CD4-positive, alpha-beta memory T cell (primary cell): ENCODE results near the gene NOP10. TPM values are rescaled to one million over a fixed set of nuclear protein-coding genes. Genes with fewer than 3 reads are reported as not detected.

Source experiments
- CTCF ChIA-PET: fragments of 350-600 bp; sonication (Branson Sonifier 250); formaldehyde crosslinking; loops from one replicate; lab custom pipeline; 2021; ENCODE audit warnings: inconsistent platforms; ENCODE audit not compliant: partially characterized antibody; lab: Charles Lee
- POLR2A ChIA-PET: fragments of 350-600 bp; sonication (Branson Sonifier 250); formaldehyde crosslinking; loops from one replicate; lab custom pipeline; 2021; ENCODE audit not compliant: partially characterized antibody; lab: Charles Lee
- DNase-seq, 5 donors: peaks; one replicate each; pipeline versions ENCODE4 v3.0.0 to v3.0.0-alpha.2; 2020 to 2022; ENCODE audit warnings: mixed read lengths in 1 of 5
- H3K27ac ChIP-seq: one replicate; pipeline ENCODE4 v1.7.0; 2013; ENCODE audit warnings: low read depth, low read length
- H3K27me3 ChIP-seq: 2 replicates; pipeline ENCODE4 v1.7.0; 2013; ENCODE audit warnings: mild to moderate bottlenecking, low read length, moderate library complexity; ENCODE audit not compliant: insufficient read depth
- H3K36me3 ChIP-seq: 2 replicates; pipeline ENCODE4 v1.7.0; 2013; ENCODE audit warnings: mild to moderate bottlenecking, low read length, moderate library complexity; ENCODE audit not compliant: insufficient read depth
- H3K4me1 ChIP-seq: 2 replicates; pipeline ENCODE4 v1.7.0; 2013; ENCODE audit warnings: mild to moderate bottlenecking, low read length, moderate library complexity; ENCODE audit not compliant: insufficient read depth
- H3K4me3 ChIP-seq, 2 donors: one replicate each; pipeline ENCODE4 v1.7.0; 2013; ENCODE audit warnings: low read length in 2 of 2, mild to moderate bottlenecking in 1 of 2
- H3K9me3 ChIP-seq, 2 donors: one replicate each; pipeline ENCODE4 v1.7.0; 2013; ENCODE audit warnings: low read length in 2 of 2, control low read depth in 1 of 2; ENCODE audit not compliant: control insufficient read depth in 1 of 2
- H3K27ac Mint-ChIP-seq, 7 donors: one replicate each; pipeline ENCODE4 v1.8.0; 2020 to 2021; ENCODE audit warnings: mixed read lengths in 7 of 7, mild to moderate bottlenecking in 6 of 7, inconsistent platforms in 3 of 7, moderate library complexity in 3 of 7
- H3K27me3 Mint-ChIP-seq, 2 donors: one replicate each; pipeline ENCODE4 v1.8.0; 2020 to 2021; ENCODE audit warnings: mixed read lengths in 2 of 2
- H3K36me3 Mint-ChIP-seq, 2 donors: one replicate each; pipeline ENCODE4 v1.8.0; 2020 to 2021; ENCODE audit warnings: mixed read lengths in 2 of 2, inconsistent platforms in 1 of 2, mild to moderate bottlenecking in 1 of 2
- H3K4me1 Mint-ChIP-seq, 4 donors: one replicate each; pipeline ENCODE4 v1.8.0; 2020 to 2021; ENCODE audit warnings: mixed read lengths in 4 of 4, mild to moderate bottlenecking in 1 of 4
- H3K4me3 Mint-ChIP-seq, 8 donors: one replicate each; pipeline ENCODE4 v1.8.0; 2020 to 2021; ENCODE audit warnings: mixed read lengths in 8 of 8, mild to moderate bottlenecking in 7 of 8, moderate library complexity in 6 of 8, inconsistent platforms in 3 of 8
- H3K9me3 Mint-ChIP-seq, 8 donors: one replicate each; pipeline ENCODE4 v1.8.0; 2020 to 2021; ENCODE audit warnings: mixed read lengths in 8 of 8, mild to moderate bottlenecking in 5 of 8, inconsistent platforms in 3 of 8, moderate library complexity in 1 of 8
- intact Hi-C: fragments of 100-400 bp; cut with micrococcal nuclease; formaldehyde crosslinking; loops from one replicate; pipeline ENCODE4 v1.15.1; 2023
- polyA plus RNA-seq, 2 donors: library from polyadenylated mRNA; unstranded; fragments of 300-500 nt; fragmentation: Illumina TruSeq; gene quantifications; one replicate each; pipeline ENCODE4 v1.2.3, GENCODE V29; 2021
- total RNA-seq, 2 experiments: library from RNA; stranded (reverse); gene quantifications; one replicate each; pipeline ENCODE4 v1.2.3, GENCODE V29; 2021

The NOP10 gene
- total and polyA plus RNA-seq, 4 experiments from 2014 or later, result 73.5 to 318 (median 188) TPM

DNA sequence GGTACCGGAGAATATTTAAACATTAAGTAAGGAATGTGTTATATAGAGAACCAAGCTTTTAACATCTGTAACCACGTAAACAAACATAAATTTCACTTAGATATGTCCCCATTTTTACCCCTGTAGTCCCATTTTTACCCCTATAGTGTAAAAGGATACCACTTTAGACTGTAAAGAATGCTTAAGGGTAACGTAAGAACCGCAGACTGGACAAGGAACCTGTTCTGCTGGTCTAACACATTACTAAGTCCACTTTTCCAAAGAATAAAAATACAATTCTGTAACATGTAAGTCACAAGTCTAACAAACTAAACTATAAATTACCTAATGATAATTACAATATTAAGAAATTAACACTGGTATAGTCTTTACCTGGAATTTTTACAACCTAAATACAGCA is 8.3 kb downstream of the NOP10 start:
- Histone ChIP-seq H3K4me3 (peak overlapping the region; percentile 3 to 98), H3K27ac (peak overlapping the region; percentile 76), H3K9me3 (no peaks in the 10 kb centered on the region), H3K27me3 (no peaks in the 10 kb centered on the region), H3K4me1 (peaks cover 74% of the 10 kb centered on the region), H3K36me3 (no peaks in the 10 kb centered on the region)
- H3K36me3 Mint-ChIP-seq, result peaks cover 0 to 11% of the 10 kb centered on the region in 2 donors
- DNase-seq, result no peak
- H3K4me1 Mint-ChIP-seq, result peaks cover 41 to 74% (median 56%) of the 10 kb centered on the region in 4 donors
- peak overlapping the region; percentile 94 to 100 (median 100) for H3K4me3 Mint-ChIP-seq
- intact Hi-C loops, result loop anchor here (1.0 to 10.0 kb wide), 3 partner anchors 32 to 650 kb away; partner anchors contain the start of genes EMC7 and ZNF770
- H3K27me3 Mint-ChIP-seq, result no peaks in the 10 kb centered on the region
- POLR2A ChIA-PET, result interaction anchor here (1.0 to 10.0 kb wide), 4 partner anchors 8 to 249 kb away, joined by 3 to 144 read pairs (median 7); partner anchors contain the start of genes GOLGA8B, LPCAT4, NOP10 and NUTM1
- H3K27ac Mint-ChIP-seq, result peak overlapping the region; percentile 91 to 99 (median 93)
- peaks cover 0 to 2% (median 0%) of the 10 kb centered on the region in 8 donors for H3K9me3 Mint-ChIP-seq
- CTCF ChIA-PET, result interaction anchor here (0.6 to 1.7 kb wide), 4 partner anchors 8 to 253 kb away, joined by 3 to 7 read pairs (median 4); partner anchors contain the start of genes NOP10 and NUTM1

DNA sequence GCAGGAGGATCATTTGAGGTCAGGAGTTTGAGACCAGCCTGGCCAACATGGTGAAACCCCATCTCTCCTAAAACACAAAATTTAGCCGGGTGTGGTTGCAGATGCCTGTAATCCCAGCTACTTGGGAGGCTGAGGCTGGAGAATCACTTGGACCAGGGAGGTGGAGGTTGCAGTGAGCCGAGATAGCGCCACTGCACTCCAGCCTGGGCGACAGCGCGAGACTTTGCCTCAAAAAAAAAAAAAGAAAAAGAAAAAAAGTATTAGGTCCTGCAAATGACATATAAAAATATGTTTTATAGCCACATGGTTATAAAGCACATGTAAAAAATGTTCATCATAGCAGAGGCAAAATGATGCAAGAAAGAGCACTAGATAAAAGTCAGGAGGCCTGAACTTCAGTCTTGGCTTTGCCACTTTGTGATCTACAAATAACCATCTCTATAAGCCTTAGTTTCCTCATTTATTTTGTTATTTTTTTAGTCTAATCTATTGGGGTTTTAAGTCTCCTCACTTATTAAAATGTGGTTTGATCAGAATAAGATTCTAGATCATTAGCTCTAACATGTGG is 10.3 kb downstream of the NOP10 start:
- intact Hi-C loops, result loop anchor here (10.0 kb wide), 1 partner anchor 652 kb away; the partner anchor contains the start of gene ZNF770
- Histone ChIP-seq H3K27ac (no peak overlapping the region), H3K4me1 (peaks cover 88% of the 10 kb centered on the region), H3K27me3 (no peaks in the 10 kb centered on the region), H3K36me3 (no peaks in the 10 kb centered on the region), H3K4me3 (no peak overlapping the region), H3K9me3 (no peaks in the 10 kb centered on the region)
- H3K36me3 Mint-ChIP-seq, result peaks cover 0 to 8% of the 10 kb centered on the region in 2 donors
- no peak for DNase-seq
- CTCF ChIA-PET, result interaction anchor here (1.2 kb wide), 1 partner anchor 14 kb away, joined by 4 read pairs; no protein-coding TSS in a partner anchor
- POLR2A ChIA-PET, result interaction anchor here (0.7 to 10.0 kb wide), 4 partner anchors 8 to 34 kb away, joined by 3 to 144 read pairs (median 8); partner anchors contain the start of gene LPCAT4
- peaks cover 50 to 83% (median 66%) of the 10 kb centered on the region in 4 donors for H3K4me1 Mint-ChIP-seq
- peak overlapping the region; percentile 31 to 87 (median 80) for H3K27ac Mint-ChIP-seq
- no peaks in the 10 kb centered on the region for H3K27me3 Mint-ChIP-seq
- peak overlapping the region in 3 of 8 donors; percentile 22 to 67 (median 27) for H3K4me3 Mint-ChIP-seq
- peaks cover 0 to 2% (median 0%) of the 10 kb centered on the region in 8 donors for H3K9me3 Mint-ChIP-seq

- H3K4me3 ChIP-seq, result no peak overlapping the region
Observed at GRCh38 chr15:34331809-34332208, 11.1 kb downstream of the NOP10 start.

GRCh38 chr15:34330279-34330678 is 12.7 kb downstream of the NOP10 start:
- H3K9me3 ChIP-seq, result no peaks in the 10 kb centered on the region
- H3K27ac Mint-ChIP-seq, result peak overlapping the region in 3 of 7 donors; percentile 7 to 32 (median 18)
- H3K27ac ChIP-seq, result no peak overlapping the region
- H3K27me3 Mint-ChIP-seq, result no peaks in the 10 kb centered on the region
- no peaks in the 10 kb centered on the region for H3K9me3 Mint-ChIP-seq
- CTCF ChIA-PET, result interaction anchor here (0.6 to 6.0 kb wide), 8 partner anchors 8 to 668 kb away, joined by 3 to 35 read pairs (median 6); partner anchors contain the start of genes LPCAT4, NOP10, NUTM1 and SLC12A6
- intact Hi-C loops, result loop anchor here (10.0 kb wide), 1 partner anchor 655 kb away; the partner anchor contains the start of gene ZNF770
- H3K27me3 ChIP-seq, result no peaks in the 10 kb centered on the region
- H3K4me1 ChIP-seq, result peaks cover 92% of the 10 kb centered on the region
- DNase-seq, result no peak
- no peaks in the 10 kb centered on the region for H3K36me3 Mint-ChIP-seq
- POLR2A ChIA-PET, result interaction anchor here (0.7 to 4.1 kb wide), 6 partner anchors 6 to 252 kb away, joined by 3 to 52 read pairs (median 6); partner anchors contain the start of genes LPCAT4, NOP10, NUTM1 and SLC12A6
- peak overlapping the region in 4 of 8 donors; percentile 32 to 59 (median 42) for H3K4me3 Mint-ChIP-seq
- H3K4me1 Mint-ChIP-seq, result peaks cover 38 to 79% (median 60%) of the 10 kb centered on the region in 4 donors
- H3K36me3 ChIP-seq, result no peaks in the 10 kb centered on the region
- no peak overlapping the region for H3K4me3 ChIP-seq

More at GRCh38 chr15:34331809-34332208, 11.1 kb downstream of the NOP10 start:
- peak in 2 of 5 donors; percentile 16 to 33 for DNase-seq
- Histone ChIP-seq H3K4me1 (peaks cover 95% of the 10 kb centered on the region), H3K27me3 (no peaks in the 10 kb centered on the region), H3K9me3 (no peaks in the 10 kb centered on the region), H3K27ac (no peak overlapping the region), H3K36me3 (no peaks in the 10 kb centered on the region)
- ChIA-PET CTCF (interaction anchor here (6.0 kb wide), 1 partner anchor 14 kb away, joined by 32 read pairs; no protein-coding TSS in a partner anchor), POLR2A (interaction anchor here (4.1 to 10.0 kb wide), 2 partner anchors 35 kb away, joined by 26 to 144 read pairs; partner anchors contain the start of gene LPCAT4)
- H3K9me3 Mint-ChIP-seq, result no peaks in the 10 kb centered on the region
- H3K36me3 Mint-ChIP-seq, result peaks cover 0 to 2% of the 10 kb centered on the region in 2 donors
- H3K27me3 Mint-ChIP-seq, result no peaks in the 10 kb centered on the region
- H3K27ac Mint-ChIP-seq, result peak overlapping the region; percentile 31 to 87 (median 80)
- peak overlapping the region; percentile 7 to 67 (median 30) for H3K4me3 Mint-ChIP-seq
- H3K4me1 Mint-ChIP-seq, result peaks cover 50 to 83% (median 63%) of the 10 kb centered on the region in 4 donors
- intact Hi-C loops, result loop anchor here (10.0 kb wide), 1 partner anchor 653 kb away; the partner anchor contains the start of gene ZNF770

DNA sequence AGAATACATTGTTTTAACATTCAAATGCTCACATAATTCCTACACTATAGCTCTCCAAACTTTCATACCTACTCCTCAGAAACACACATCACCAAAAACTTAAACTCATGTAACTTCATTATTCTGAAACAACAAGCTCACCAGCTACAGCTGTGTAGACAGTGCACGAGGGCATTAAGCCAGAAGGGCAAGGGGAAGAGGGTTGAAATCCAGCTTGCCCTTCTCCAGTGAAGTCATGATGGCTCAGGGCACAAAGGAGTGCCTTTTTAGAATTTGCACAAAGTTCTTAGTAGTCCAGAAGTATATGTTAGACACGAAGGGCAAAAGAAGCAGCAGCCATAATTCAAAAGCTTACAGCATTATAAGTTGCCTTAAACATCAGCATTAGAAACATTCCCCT is 13.9 kb downstream of the NOP10 start:
- H3K27ac Mint-ChIP-seq, result peak overlapping the region; percentile 7 to 93 (median 66)
- H3K4me1 ChIP-seq, result peaks cover 81% of the 10 kb centered on the region
- peak overlapping the region in 7 of 8 donors; percentile 14 to 74 (median 59) for H3K4me3 Mint-ChIP-seq
- H3K36me3 ChIP-seq, result no peaks in the 10 kb centered on the region
- no peaks in the 10 kb centered on the region for H3K36me3 Mint-ChIP-seq
- no peaks in the 10 kb centered on the region for H3K9me3 ChIP-seq
- POLR2A ChIA-PET, result interaction anchor here (0.7 to 4.1 kb wide), 6 partner anchors 8 to 226 kb away, joined by 3 to 52 read pairs (median 10); partner anchors contain the start of genes LPCAT4, NOP10, NUTM1 and SLC12A6
- no peak overlapping the region for H3K27ac ChIP-seq
- intact Hi-C loops, result no loop called here
- no peaks in the 10 kb centered on the region for H3K27me3 Mint-ChIP-seq
- no peak overlapping the region for H3K4me3 ChIP-seq
- CTCF ChIA-PET, result interaction anchor here (1.1 to 6.0 kb wide), 8 partner anchors 8 to 259 kb away, joined by 3 to 35 read pairs (median 4); partner anchors contain the start of genes LPCAT4, NOP10, NUTM1 and SLC12A6
- no peak for DNase-seq
- H3K9me3 Mint-ChIP-seq, result no peaks in the 10 kb centered on the region
- H3K27me3 ChIP-seq, result no peaks in the 10 kb centered on the region
- peaks cover 30 to 69% (median 55%) of the 10 kb centered on the region in 4 donors for H3K4me1 Mint-ChIP-seq

DNA sequence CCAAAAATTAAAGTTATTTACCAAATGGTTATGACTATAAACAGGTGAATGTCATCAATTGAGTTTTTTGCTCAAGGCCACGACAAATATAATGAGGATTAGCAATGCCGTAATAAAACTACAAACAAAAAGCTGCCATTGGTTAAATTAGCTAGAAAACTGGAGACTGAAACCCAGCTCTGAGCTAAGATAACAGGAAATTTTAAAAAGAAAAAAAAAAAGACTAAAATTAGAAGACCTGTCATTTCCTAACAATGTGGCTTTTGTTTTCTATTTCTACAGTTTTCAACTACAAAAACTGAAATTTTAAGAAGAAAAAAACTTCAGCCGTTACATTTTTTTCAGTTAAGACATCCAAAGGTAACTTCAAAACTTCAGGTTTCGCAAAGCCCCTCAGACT is 15.0 kb downstream of the NOP10 start:
- ChIA-PET POLR2A (interaction anchor here (1.3 to 4.1 kb wide), 6 partner anchors 9 to 225 kb away, joined by 3 to 52 read pairs (median 10); partner anchors contain the start of genes EMC4, LPCAT4, NOP10 and NUTM1), CTCF (interaction anchor here (0.6 to 6.0 kb wide), 8 partner anchors 10 to 260 kb away, joined by 3 to 35 read pairs (median 7); partner anchors contain the start of genes LPCAT4, NOP10, NUTM1 and SLC12A6)
- Mint-ChIP-seq H3K4me1 (peaks cover 26 to 62% (median 49%) of the 10 kb centered on the region in 4 donors), H3K4me3 (peak overlapping the region; percentile 15 to 69 (median 53)), H3K36me3 (no peaks in the 10 kb centered on the region), H3K9me3 (no peaks in the 10 kb centered on the region), H3K27ac (peak overlapping the region; percentile 8 to 83 (median 66)), H3K27me3 (no peaks in the 10 kb centered on the region)
- Histone ChIP-seq H3K4me3 (no peak overlapping the region), H3K27ac (no peak overlapping the region), H3K27me3 (no peaks in the 10 kb centered on the region), H3K36me3 (no peaks in the 10 kb centered on the region), H3K9me3 (no peaks in the 10 kb centered on the region), H3K4me1 (peaks cover 70% of the 10 kb centered on the region)
- no peak for DNase-seq
- intact Hi-C loops, result no loop called here
